Lower leg skin (tissue), 4 donors: ENCODE results near the gene ZSCAN25. TPM values are rescaled to one million over a fixed set of nuclear protein-coding genes. Genes with fewer than 3 reads are reported as not detected.

Source experiments
- DNase-seq, 2 donors: peaks; one replicate each; pipeline ENCODE4 v3.0.0-alpha.2; 2019; ENCODE audit warnings: low spot score in 2 of 2
- H3K4me3 ChIP-seq: fragments of 200-600 bp; sonication (generic); 2 replicates; pipeline ENCODE4 v1.5.1; 2017; ENCODE audit warnings: mild to moderate bottlenecking, low read depth; ENCODE audit not compliant: poor library complexity, severe bottlenecking
- CTCF ChIP-seq, 3 donors: fragments of 450-650 bp; IDR thresholded peaks; one replicate each; pipeline ENCODE4 v1.5.1; 2016; ENCODE audit warnings: antibody characterized with exemption in 3 of 3, mild to moderate bottlenecking in 3 of 3, moderate library complexity in 2 of 3
- POLR2A ChIP-seq, 2 donors: fragments of 450-650 bp; IDR thresholded peaks; one replicate each; pipeline ENCODE4 v1.6.1; 2016 to 2017; ENCODE audit warnings: antibody characterized with exemption in 2 of 2, mild to moderate bottlenecking in 1 of 2, moderate library complexity in 1 of 2
- WGBS, 2 donors: methylation state at CpG; one replicate each; pipeline ENCODE4 v1.1.5; 2018; 5-methylcytosine and 5-hydroxymethylcytosine counted together
- intact Hi-C: fragments of 100-400 bp; cut with DNase I; formaldehyde crosslinking; loops from one replicate; pipeline ENCODE4 v1.15.0; 2023; ENCODE audit warnings: low total_unique reads
- total RNA-seq, 4 donors: library from RNA; depleted of rRNA; stranded (reverse); fragments of >200 nt; gene quantifications; one replicate each; pipeline ENCODE4 v1.1.0, GENCODE V29; 2016

The ZSCAN25 gene
- total RNA-seq, 4 donors from 2014 or later = 19.4 to 38.0 (median 23.7) TPM

GRCh38 chr7:99674995-99675742 is 58.4 kb downstream of the ZSCAN25 start:
- 42 to 45% methylated on average over 2 of the region's 2 CpGs for WGBS, 2 donors
- intact Hi-C loops = no loop called here

GRCh38 chr7:99677013-99677647 is 60.4 kb downstream of the ZSCAN25 start:
- DNase-seq = no peak
- intact Hi-C loops = no loop called here
- no peak for TF ChIP-seq CTCF (IDR thresholded peaks at IDR 0.05)
- no peak for TF ChIP-seq POLR2A (IDR thresholded peaks at IDR 0.05)
- no peak overlapping the region for H3K4me3 ChIP-seq
- WGBS, 2 donors = 77 to 83% methylated on average over 4 of the region's 4 CpGs

More at GRCh38 chr7:99674995-99675742, 58.4 kb downstream of the ZSCAN25 start:
- no peak for DNase-seq
- H3K4me3 ChIP-seq = no peak overlapping the region
- no peak for TF ChIP-seq CTCF (IDR thresholded peaks at IDR 0.05)
- no peak for TF ChIP-seq POLR2A (IDR thresholded peaks at IDR 0.05)

- TF ChIP-seq POLR2A (IDR thresholded peaks at IDR 0.05) (no peak), CTCF (IDR thresholded peaks at IDR 0.05) (no peak)
- intact Hi-C loops = no loop called here
- H3K4me3 ChIP-seq = no peak overlapping the region
- 83 to 85% methylated on average over 2 of the region's 2 CpGs for WGBS, 2 donors
- DNase-seq = no peak
These were observed 60.9 kb downstream of the ZSCAN25 start for GRCh38 chr7:99677648-99678045.

- DNase-seq = no peak
- H3K4me3 ChIP-seq = no peak overlapping the region
- 31 to 39% methylated on average over 4 of the region's 4 CpGs for WGBS, 2 donors
- intact Hi-C loops = no loop called here
- no peak for TF ChIP-seq CTCF (IDR thresholded peaks at IDR 0.05)
- no peak for TF ChIP-seq POLR2A (IDR thresholded peaks at IDR 0.05)
These were observed 62.3 kb downstream of the ZSCAN25 start for GRCh38 chr7:99679032-99679399.

GRCh38 chr7:99679400-99680191 is 62.9 kb downstream of the ZSCAN25 start, which contains the start of gene CYP3A5:
CYP3A5 (minus strand) TSS chr7:99679996; CDS start chr7:99679896, 100 bp downstream.
- DNase-seq = peak in 1 of 2 donors; percentile 54
- TF ChIP-seq POLR2A (IDR thresholded peaks at IDR 0.05) = no peak
- no peak for TF ChIP-seq CTCF (IDR thresholded peaks at IDR 0.05)
- intact Hi-C loops = no loop called here
- WGBS, 2 donors = 42 to 44% methylated on average over 10 of the region's 10 CpGs
- H3K4me3 ChIP-seq = peak within 1 kb of the TSS; percentile 2

Other genes with a start within 250 kb of the ZSCAN25 start
- gene ARPC1B, start 242.2 kb upstream of the ZSCAN25 start, total RNA-seq = 10 to 100 TPM; 51.4 to 83.1 (median 54.3) TPM
- gene PDAP1, start 208.3 kb upstream of the ZSCAN25 start, total RNA-seq = 10 to 100 TPM; 64.8 to 81.8 (median 73.9) TPM
- gene BUD31, start 208.0 kb upstream of the ZSCAN25 start, total RNA-seq = 10 to 100 TPM; 48.2 to 71.0 (median 58.5) TPM
- 10 to 100 TPM in 1 of 4 donors, 1 to 10 TPM in 3; 8.5 to 14.2 (median 9.5) TPM for gene PTCD1, start 178.1 kb upstream of the ZSCAN25 start, total RNA-seq
- gene CPSF4, start 178.0 kb upstream of the ZSCAN25 start, total RNA-seq = 10 to 100 TPM; 23.7 to 41.6 (median 28.3) TPM
- gene ATP5MF, start 150.8 kb upstream of the ZSCAN25 start, total RNA-seq = 100 to 1,000 TPM; 332 to 806 (median 519) TPM
- 1 to 10 TPM; 1.9 to 5.3 (median 3.3) TPM for gene ZNF789, start 144.1 kb upstream of the ZSCAN25 start, total RNA-seq
- 10 to 100 TPM; 26.2 to 55.0 (median 40.5) TPM for gene ZNF394, start 116.7 kb upstream of the ZSCAN25 start, total RNA-seq
- 1 to 10 TPM; 3.9 to 6.7 (median 5.7) TPM for gene ZKSCAN5, start 112.3 kb upstream of the ZSCAN25 start, total RNA-seq
- 1 to 10 TPM; 4.3 to 8.8 (median 6.5) TPM for gene FAM200A, start 64.8 kb upstream of the ZSCAN25 start, total RNA-seq
- gene ZNF655, start 58.3 kb upstream of the ZSCAN25 start, total RNA-seq = 100 to 1,000 TPM; 102 to 261 (median 114) TPM
- gene TMEM225B, start 18.7 kb upstream of the ZSCAN25 start, total RNA-seq = 1 to 10 TPM; 1.7 to 4.6 (median 2.6) TPM
- gene CYP3A5, start 63.0 kb downstream of the ZSCAN25 start, total RNA-seq = 100 to 1,000 TPM in 2 of 4 donors, 10 to 100 TPM in 2; 36.9 to 195 (median 79.4) TPM
- gene CYP3A7, start 118.2 kb downstream of the ZSCAN25 start, total RNA-seq = under 1 TPM in 2 of 4 donors, not detected in 2; 0.30 to 0.65 TPM
- gene CYP3A4, start 167.2 kb downstream of the ZSCAN25 start, total RNA-seq = 1 to 10 TPM; 2.7 to 5.2 (median 4.3) TPM
- not detected for gene CYP3A43, start 211.1 kb downstream of the ZSCAN25 start, total RNA-seq